Panc1 (cell line): Measurements from ENCODE around the gene ELK3. TPM values are rescaled to one million over a fixed set of nuclear protein-coding genes. Genes with fewer than 3 reads are reported as not detected.
A peak's percentile ranks its signal among the peaks of the same experiment; 100 is the strongest.

Experiments used
- ATAC-seq: fragments of 200-7000 bp; cut with Tn5 transposase; 2 replicates; pipeline ENCODE4 v1.9.1; 2020; ENCODE audit warnings: mild to moderate bottlenecking, moderate library complexity
- BruUV-seq: library from RNA; stranded (reverse); fragments of 400-500 nt; replicated peaks from 2 replicates; lab custom pipeline; 2021; lab: Mats Ljungman, UMichigan
- CTCF ChIA-PET: fragments of 300-600 bp; sonication (Branson Sonifier 250); formaldehyde crosslinking; loops from one replicate; lab custom pipeline; 2022; ENCODE audit warnings: antibody characterized with exemption; lab: Charles Lee
- POLR2A ChIA-PET: fragments of 300-600 bp; sonication (Branson Sonifier 250); formaldehyde crosslinking; loops from one replicate; lab custom pipeline; 2022; ENCODE audit warnings: antibody characterized with exemption; lab: Charles Lee
- DNase-seq: peaks from one replicate; pipeline ENCODE4 v3.0.0-alpha.2; 2010; ENCODE audit warnings: low read depth, low spot score
- H3K27ac ChIP-seq: 2 replicates; pipeline ENCODE4 v1.5.1; 2011; ENCODE audit warnings: mild to moderate bottlenecking, low read length, inconsistent platforms
- H3K27me3 ChIP-seq: fragments of 200-500 bp; sonication (Bioruptor generic); 2 replicates; pipeline ENCODE4 v1.6.0; 2014; ENCODE audit warnings: low read length, inconsistent platforms; ENCODE audit not compliant: control insufficient read depth, insufficient read depth
- H3K36me3 ChIP-seq: fragments of 200-500 bp; sonication (Bioruptor generic); 2 replicates; pipeline ENCODE4 v1.5.1; 2014; ENCODE audit warnings: inconsistent platforms, mild to moderate bottlenecking, low read length, moderate library complexity; ENCODE audit not compliant: control insufficient read depth, insufficient read depth
- H3K4me1 ChIP-seq: 2 replicates; pipeline ENCODE4 v1.5.1; 2011; ENCODE audit warnings: inconsistent platforms, mild to moderate bottlenecking, low read length, moderate library complexity; ENCODE audit not compliant: control insufficient read depth, insufficient read depth
- H3K4me3 ChIP-seq, 2 experiments: 2 replicates each; pipeline ENCODE4 v1.5.1; 2011 to 2012; ENCODE audit warnings: low read depth in 2 of 2, low read length in 2 of 2, mild to moderate bottlenecking in 2 of 2, inconsistent platforms in 1 of 2, moderate library complexity in 1 of 2
- H3K9me3 ChIP-seq: fragments of 200-500 bp; sonication (Bioruptor generic); 2 replicates; pipeline ENCODE4 v1.5.1; 2014; ENCODE audit warnings: low read depth, mild to moderate bottlenecking, inconsistent platforms, low read length, moderate library complexity; ENCODE audit not compliant: control insufficient read depth, insufficient read depth
- POLR2AphosphoS5 ChIP-seq: IDR thresholded peaks from 2 replicates; pipeline ENCODE4 v1.6.1; 2012; ENCODE audit warnings: mild to moderate bottlenecking, low read depth, low read length, moderate library complexity
- REST ChIP-seq, 2 experiments: IDR thresholded peaks; 2 replicates each; pipeline ENCODE4 v1.6.1; 2011 to 2012; ENCODE audit warnings: low read depth in 2 of 2, control low read depth in 1 of 2, low read length in 1 of 2, mild to moderate bottlenecking in 1 of 2, moderate library complexity in 1 of 2; ENCODE audit not compliant: insufficient read depth in 1 of 2
- SIN3A ChIP-seq: IDR thresholded peaks from 2 replicates; pipeline ENCODE4 v1.6.1; 2012; ENCODE audit warnings: low read depth, mild to moderate bottlenecking, low read length, moderate library complexity, borderline replicate concordance; ENCODE audit not compliant: insufficient read depth
- TCF7L2 ChIP-seq: IDR thresholded peaks from 2 replicates; pipeline ENCODE4 v1.6.1; 2011; ENCODE audit warnings: mild to moderate bottlenecking, low read depth, low read length, inconsistent platforms
- in situ Hi-C: cut with HindIII; loops from 2 replicates; pipeline ENCODE4 v1.10.0; 2016; ENCODE audit warnings: low sequenced_read_pairs, low pct_unique_long_range_greater_than_20kb
- intact Hi-C: fragments of 100-400 bp; cut with micrococcal nuclease; formaldehyde crosslinking; loops from one replicate; pipeline ENCODE4 v1.10.0; 2022; ENCODE audit not compliant: unreplicated experiment
- total RNA-seq: library from RNA; stranded (reverse); gene quantifications from one replicate; pipeline ENCODE4 v1.2.1, GENCODE V29; 2021; ENCODE audit not compliant: unreplicated experiment
- TF ChIP-seq, protein P1 (sequence below): fragments of 450-650 bp; IDR thresholded peaks from 2 replicates; pipeline ENCODE4 v1.5.1; 2017; ENCODE audit warnings: mild to moderate bottlenecking

The ELK3 gene
- total RNA-seq, 1 experiment from 2014 or later, result 25.1 TPM

DNA sequence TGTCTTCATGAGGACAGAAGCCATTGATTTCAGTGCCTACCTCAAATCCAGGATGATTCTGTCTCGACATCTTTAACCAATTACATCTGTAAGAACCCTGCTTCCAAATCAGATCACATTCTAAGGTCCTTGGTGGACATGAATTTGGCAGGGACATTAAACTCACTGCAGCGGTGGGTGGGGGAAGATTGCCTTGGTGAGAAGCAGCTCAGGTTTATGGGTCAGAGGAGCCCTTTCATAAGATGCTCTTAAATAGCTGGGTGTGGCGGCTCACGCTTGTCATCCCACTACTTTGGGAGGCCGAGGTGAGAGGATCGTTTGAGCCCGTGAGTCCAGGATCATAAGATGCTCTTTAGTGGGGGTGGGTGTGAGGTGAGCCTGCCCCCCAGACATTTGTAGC, 42.9 kb downstream of the ELK3 start:
- TF ChIP-seq SIN3A (no peak), REST (IDR thresholded peaks at IDR 0.05; ENCODE audit: insufficient read depth in 1 of 2, low read depth in 2 of 2, low read length in 1 of 2) (no peak), POLR2AphosphoS5 (no peak), TCF7L2 (no peak)
- TF ChIP-seq, protein P1, sequence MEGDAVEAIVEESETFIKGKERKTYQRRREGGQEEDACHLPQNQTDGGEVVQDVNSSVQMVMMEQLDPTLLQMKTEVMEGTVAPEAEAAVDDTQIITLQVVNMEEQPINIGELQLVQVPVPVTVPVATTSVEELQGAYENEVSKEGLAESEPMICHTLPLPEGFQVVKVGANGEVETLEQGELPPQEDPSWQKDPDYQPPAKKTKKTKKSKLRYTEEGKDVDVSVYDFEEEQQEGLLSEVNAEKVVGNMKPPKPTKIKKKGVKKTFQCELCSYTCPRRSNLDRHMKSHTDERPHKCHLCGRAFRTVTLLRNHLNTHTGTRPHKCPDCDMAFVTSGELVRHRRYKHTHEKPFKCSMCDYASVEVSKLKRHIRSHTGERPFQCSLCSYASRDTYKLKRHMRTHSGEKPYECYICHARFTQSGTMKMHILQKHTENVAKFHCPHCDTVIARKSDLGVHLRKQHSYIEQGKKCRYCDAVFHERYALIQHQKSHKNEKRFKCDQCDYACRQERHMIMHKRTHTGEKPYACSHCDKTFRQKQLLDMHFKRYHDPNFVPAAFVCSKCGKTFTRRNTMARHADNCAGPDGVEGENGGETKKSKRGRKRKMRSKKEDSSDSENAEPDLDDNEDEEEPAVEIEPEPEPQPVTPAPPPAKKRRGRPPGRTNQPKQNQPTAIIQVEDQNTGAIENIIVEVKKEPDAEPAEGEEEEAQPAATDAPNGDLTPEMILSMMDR, result no peak
- Histone ChIP-seq H3K4me3 (no peak overlapping the region), H3K4me1 (peaks cover 3% of the 10 kb centered on the region; the same call in 1 of the 2 replicates), H3K27me3 (no peaks in the 10 kb centered on the region), H3K9me3 (no peaks in the 10 kb centered on the region), H3K36me3 (no peaks in the 10 kb centered on the region), H3K27ac (no peak overlapping the region)
- ATAC-seq (no peak), DNase-seq (no peak)
- ChIA-PET POLR2A (no interaction called here), CTCF (no interaction called here)
- in situ Hi-C loops, result no loop called here
- no TSS peak for BruUV-seq
- intact Hi-C loops, result no loop called here

DNA sequence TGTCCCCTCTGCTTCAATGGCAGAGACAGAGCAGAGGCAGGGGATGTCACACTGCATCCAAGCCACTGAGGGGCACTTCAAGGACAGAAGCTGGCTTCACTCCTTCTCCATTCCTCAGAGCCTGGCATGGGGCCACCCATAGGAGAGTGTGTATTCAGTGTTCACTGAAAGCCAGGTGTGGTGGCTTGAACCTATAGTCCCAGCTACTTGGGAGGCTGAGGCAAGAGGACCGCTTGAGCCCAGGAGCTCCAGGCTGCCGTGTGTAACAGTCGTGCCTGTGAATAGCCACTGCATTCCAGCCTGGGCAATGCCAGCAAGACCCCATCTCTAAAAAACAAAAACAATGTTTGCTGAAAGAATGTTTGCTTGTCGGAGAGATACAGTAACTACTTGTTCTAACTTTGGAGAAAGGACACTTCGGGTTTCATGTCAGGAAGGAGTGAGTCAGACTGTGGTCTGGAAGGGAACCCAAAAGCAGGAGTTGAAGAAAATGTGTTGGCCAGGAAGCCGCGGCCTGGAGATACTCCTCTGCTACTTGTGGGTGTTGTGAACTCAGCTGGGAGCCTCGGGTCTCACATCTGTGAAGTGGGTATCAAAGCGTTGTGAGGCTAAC, 43.4 kb downstream of the ELK3 start:
- intact Hi-C loops, result no loop called here
- in situ Hi-C loops, result no loop called here
- DNase-seq (peak; percentile 13), ATAC-seq (peak; percentile 58)
- TF ChIP-seq REST (IDR thresholded peaks at IDR 0.05; ENCODE audit: insufficient read depth in 1 of 2, low read depth in 2 of 2, low read length in 1 of 2), result no peak
- no peak for TF ChIP-seq SIN3A
- TF ChIP-seq POLR2AphosphoS5, result no peak
- no peak for TF ChIP-seq TCF7L2
- TF ChIP-seq, protein P1, result no peak
- BruUV-seq, result no TSS peak
- Histone ChIP-seq H3K27ac (no peak overlapping the region), H3K27me3 (no peaks in the 10 kb centered on the region), H3K36me3 (no peaks in the 10 kb centered on the region), H3K4me3 (no peak overlapping the region), H3K4me1 (peaks cover 3% of the 10 kb centered on the region; the same call in 1 of the 2 replicates), H3K9me3 (no peaks in the 10 kb centered on the region)
- ChIA-PET POLR2A (no interaction called here), CTCF (no interaction called here)
